ENCODE results near the gene PATZ1.

PATZ1 gene

DNA sequence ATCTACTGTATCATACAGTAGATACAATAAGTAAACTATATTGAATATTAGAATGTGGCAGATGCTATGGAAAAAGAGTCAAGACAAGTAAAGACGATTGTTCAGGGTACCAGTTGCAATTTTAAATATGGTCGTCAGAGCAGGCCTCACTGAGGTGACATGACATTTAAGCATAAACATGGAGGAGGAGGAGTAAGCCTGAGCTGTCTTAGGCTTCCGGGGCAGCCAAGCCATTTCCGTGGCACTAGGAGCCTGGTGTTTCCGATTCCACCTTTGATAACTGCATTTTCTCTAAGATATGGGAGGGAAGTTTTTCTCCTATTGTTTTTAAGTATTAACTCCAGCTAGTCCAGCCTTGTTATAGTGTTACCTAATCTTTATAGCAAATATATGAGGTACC, 68.4 kb downstream of the PATZ1 start (continued):
- no peak for TF ChIP-seq PATZ1 (CRISPR knock-in tag; IDR thresholded peaks at IDR 0.05; ENCODE audit: borderline replicate concordance)
- no peak for TF ChIP-seq CSDC2 (CRISPR knock-in tag; IDR thresholded peaks at IDR 0.05)
- no peak for TF ChIP-seq ESRRG (CRISPR knock-in tag; IDR thresholded peaks at IDR 0.05)
- no peak for TF ChIP-seq CREB5 (CRISPR knock-in tag; IDR thresholded peaks at IDR 0.05; ENCODE audit: low read depth)

DNA sequence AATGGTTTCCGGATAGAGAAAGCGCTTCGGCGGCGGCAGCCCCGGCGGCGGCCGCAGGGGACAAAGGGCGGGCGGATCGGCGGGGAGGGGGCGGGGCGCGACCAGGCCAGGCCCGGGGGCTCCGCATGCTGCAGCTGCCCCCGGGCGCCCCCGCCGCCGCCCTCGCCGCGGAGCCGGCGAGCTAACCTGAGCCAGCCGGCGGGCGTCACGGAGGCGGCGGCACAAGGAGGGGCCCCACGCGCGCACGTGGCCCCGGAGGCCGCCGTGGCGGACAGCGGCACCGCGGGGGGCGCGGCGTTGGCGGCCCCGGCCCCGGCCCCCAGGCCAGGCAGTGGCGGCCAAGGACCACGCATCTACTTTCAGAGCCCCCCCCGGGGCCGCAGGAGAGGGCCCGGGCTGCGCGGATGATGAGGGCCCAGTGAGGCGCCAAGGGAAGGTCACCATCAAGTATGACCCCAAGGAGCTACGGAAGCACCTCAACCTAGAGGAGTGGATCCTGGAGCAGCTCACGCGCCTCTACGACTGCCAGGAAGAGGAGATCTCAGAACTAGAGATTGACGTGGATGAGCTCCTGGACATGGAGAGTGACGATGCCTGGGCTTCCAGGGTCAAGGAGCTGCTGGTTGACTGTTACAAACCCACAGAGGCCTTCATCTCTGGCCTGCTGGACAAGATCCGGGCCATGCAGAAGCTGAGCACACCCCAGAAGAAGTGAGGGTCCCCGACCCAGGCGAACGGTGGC, 69.5 kb downstream of the PATZ1 start:
- TF ChIP-seq ISL1 (CRISPR knock-in tag; IDR thresholded peaks at IDR 0.05) (no peak), TOX (CRISPR knock-in tag; IDR thresholded peaks at IDR 0.05; ENCODE audit: borderline replicate concordance) (no peak), TCF4 (CRISPR knock-in tag; IDR thresholded peaks at IDR 0.05; ENCODE audit: borderline replicate concordance) (no peak), SNAI2 (CRISPR knock-in tag; IDR thresholded peaks at IDR 0.05) (no peak), OSR1 (CRISPR knock-in tag; IDR thresholded peaks at IDR 0.05) (no peak), ZFP3 (CRISPR knock-in tag; IDR thresholded peaks at IDR 0.05) (no peak), ZFP30 (CRISPR knock-in tag; IDR thresholded peaks at IDR 0.05) (no peak), CREB5 (CRISPR knock-in tag; IDR thresholded peaks at IDR 0.05; ENCODE audit: low read depth) (no peak), CSDC2 (CRISPR knock-in tag; IDR thresholded peaks at IDR 0.05) (no peak), ZC3H10 (CRISPR knock-in tag; IDR thresholded peaks at IDR 0.05) (no peak), GLIS3 (CRISPR knock-in tag; IDR thresholded peaks at IDR 0.05) (no peak), RARB (CRISPR knock-in tag; IDR thresholded peaks at IDR 0.05) (no peak), ZNF565 (CRISPR knock-in tag; conservative IDR thresholded peaks at IDR 0.05; ENCODE audit: low read depth) (no peak)
- TF ChIP-seq, protein P1, sequence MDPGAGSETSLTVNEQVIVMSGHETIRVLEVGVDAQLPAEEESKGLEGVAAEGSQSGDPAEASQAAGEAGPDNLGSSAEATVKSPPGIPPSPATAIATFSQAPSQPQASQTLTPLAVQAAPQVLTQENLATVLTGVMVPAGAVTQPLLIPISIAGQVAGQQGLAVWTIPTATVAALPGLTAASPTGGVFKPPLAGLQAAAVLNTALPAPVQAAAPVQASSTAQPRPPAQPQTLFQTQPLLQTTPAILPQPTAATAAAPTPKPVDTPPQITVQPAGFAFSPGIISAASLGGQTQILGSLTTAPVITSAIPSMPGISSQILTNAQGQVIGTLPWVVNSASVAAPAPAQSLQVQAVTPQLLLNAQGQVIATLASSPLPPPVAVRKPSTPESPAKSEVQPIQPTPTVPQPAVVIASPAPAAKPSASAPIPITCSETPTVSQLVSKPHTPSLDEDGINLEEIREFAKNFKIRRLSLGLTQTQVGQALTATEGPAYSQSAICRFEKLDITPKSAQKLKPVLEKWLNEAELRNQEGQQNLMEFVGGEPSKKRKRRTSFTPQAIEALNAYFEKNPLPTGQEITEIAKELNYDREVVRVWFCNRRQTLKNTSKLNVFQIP (CRISPR knock-in tag; IDR thresholded peaks at IDR 0.05; ENCODE audit: borderline replicate concordance, low read depth), result no peak
- no peak for ATAC-seq
